Measurements from ENCODE around the gene FANCC.
A peak's percentile ranks its signal among the peaks of the same experiment; 100 is the strongest.
"Not testable (repeated sequence)": the region's sequence is repeated elsewhere in the genome, so short reads cannot be mapped to it uniquely, and the experiment has no call there.

Gene FANCC

GRCh38 chr9:95277509-95277908, 40.0 kb downstream of the FANCC start:
- no peak for DNase-seq

GRCh38 chr9:95276395-95276954, 41.0 kb downstream of the FANCC start:
- no peak for DNase-seq

- DNase-seq, result not testable (repeated sequence)
Observed at GRCh38 chr9:95274160-95274559, 43.3 kb downstream of the FANCC start.

GRCh38 chr9:95273369-95274022, 44.0 kb downstream of the FANCC start:
- DNase-seq, result no peak

- no peak for DNase-seq
Observed at GRCh38 chr9:95272830-95273229, 44.7 kb downstream of the FANCC start.

GRCh38 chr9:95270790-95271189, 46.7 kb downstream of the FANCC start:
- no peak for DNase-seq

GRCh38 chr9:95269803-95270773, 47.4 kb downstream of the FANCC start:
- DNase-seq, result not testable (repeated sequence)

GRCh38 chr9:95268681-95269080, 48.8 kb downstream of the FANCC start:
- DNase-seq, result peak; percentile 19

- no peak for DNase-seq
Observed at GRCh38 chr9:95266649-95267048, 50.9 kb downstream of the FANCC start.

- DNase-seq, result no peak
Observed at GRCh38 chr9:95265960-95266359, 51.5 kb downstream of the FANCC start.

- DNase-seq, result no peak
Observed at GRCh38 chr9:95264954-95265615, 52.4 kb downstream of the FANCC start.

- DNase-seq, result no peak
Observed at GRCh38 chr9:95261890-95262289, 55.6 kb downstream of the FANCC start.

GRCh38 chr9:95250462-95251221, 66.9 kb downstream of the FANCC start:
- DNase-seq, result peak; percentile 2

- DNase-seq, result no peak
Observed at GRCh38 chr9:95249986-95250385, 67.5 kb downstream of the FANCC start.

GRCh38 chr9:95246547-95246946, 71.0 kb downstream of the FANCC start:
- no peak for DNase-seq

- no peak for DNase-seq
Observed at GRCh38 chr9:95242613-95243012, 74.9 kb downstream of the FANCC start.

GRCh38 chr9:95239071-95239470, 78.4 kb downstream of the FANCC start:
- no peak for DNase-seq

GRCh38 chr9:95237336-95237735, 80.2 kb downstream of the FANCC start:
- DNase-seq, result no peak

- DNase-seq, result no peak
Observed at GRCh38 chr9:95230046-95230445, 87.5 kb downstream of the FANCC start.

- no peak for DNase-seq
Observed at GRCh38 chr9:95229230-95229915, 88.1 kb downstream of the FANCC start.

GRCh38 chr9:95226921-95227320, 90.6 kb downstream of the FANCC start:
- no peak for DNase-seq

GRCh38 chr9:95225726-95226106, 91.8 kb downstream of the FANCC start:
- DNase-seq, result no peak
